Activated CD4-positive, alpha-beta T cell treated with anti-CD3 and anti-CD28 coated beads for 4 hours (primary cell): ENCODE results near the gene GINM1.

Experiments used
- DNase-seq, 2 donors: peaks; one replicate each; pipeline ENCODE4 v3.0.0-alpha.2; 2020

Gene GINM1

DNA sequence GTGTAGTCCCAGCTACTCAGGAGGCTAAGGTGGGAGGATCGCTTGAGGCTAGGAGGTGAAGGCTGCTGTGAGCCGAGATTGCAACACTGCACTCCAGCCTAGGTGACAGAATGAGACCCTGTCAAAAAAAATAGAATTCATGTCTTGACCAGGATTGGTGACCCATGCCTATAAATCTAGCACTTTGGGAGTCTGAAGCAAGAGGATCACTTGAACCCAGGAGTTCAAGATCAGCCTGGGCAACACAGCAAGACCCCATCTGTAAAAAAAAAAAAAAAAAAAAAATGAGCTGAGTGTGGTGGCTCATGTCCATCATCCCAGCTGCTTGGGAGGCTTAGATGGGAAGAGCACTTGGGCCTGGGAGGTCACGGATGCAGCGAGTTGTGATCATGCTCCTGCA lies 34.3 kb downstream of the GINM1 start:
- no peak for DNase-seq

DNA sequence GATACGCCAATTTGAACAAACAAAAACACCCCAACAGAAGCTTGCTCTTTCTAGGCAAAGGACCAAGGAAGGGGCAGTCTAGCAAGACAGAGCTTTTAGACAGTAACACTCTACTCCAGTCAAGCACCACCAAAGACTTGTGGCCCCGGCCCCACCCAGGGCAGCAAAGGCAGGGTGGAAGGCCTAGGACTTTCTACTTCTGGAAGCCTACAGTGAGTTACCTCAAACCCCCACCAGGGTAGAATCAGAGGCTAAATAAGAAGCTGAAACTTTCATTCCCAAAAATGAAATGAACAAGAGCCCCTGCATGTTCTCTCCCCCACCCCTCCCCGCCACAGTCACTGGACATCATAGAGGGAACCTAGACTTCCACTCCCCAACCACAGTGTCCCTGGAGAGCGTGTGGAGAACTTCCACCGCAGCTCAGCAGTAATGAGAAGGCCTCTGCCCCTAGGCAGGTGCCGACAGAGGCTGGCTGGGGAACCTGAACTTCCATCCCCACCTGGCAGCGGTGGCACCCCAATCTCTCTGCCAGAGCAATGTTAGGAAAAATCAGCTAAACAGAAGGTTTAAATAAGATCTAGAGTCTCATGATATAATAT lies 42.3 kb downstream of the GINM1 start:
- DNase-seq: no peak

DNA sequence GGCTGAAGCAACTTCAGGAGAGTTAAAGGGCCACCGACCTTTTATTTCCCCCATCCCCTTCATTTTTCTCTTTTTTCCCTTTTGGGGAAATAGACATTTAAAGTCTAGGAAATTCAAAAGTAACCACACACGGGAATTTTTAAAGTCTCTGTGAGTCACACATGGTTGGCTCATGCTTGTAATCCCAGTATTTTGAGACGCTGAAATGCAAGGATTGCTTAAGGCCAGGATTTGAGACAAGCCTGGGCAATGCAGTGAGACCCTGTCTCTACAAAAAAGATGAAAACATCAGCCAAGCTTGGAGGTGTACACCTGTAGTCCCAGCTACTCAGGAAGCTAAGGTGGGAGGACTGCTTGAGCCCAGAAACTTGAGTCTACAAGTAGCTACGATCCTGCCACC lies 48.2 kb downstream of the GINM1 start:
- DNase-seq: no peak

- no peak for DNase-seq
Measured at GRCh38 chr6:149615805-149616204, 49.6 kb downstream of the GINM1 start.

- DNase-seq: no peak
Measured at GRCh38 chr6:149627672-149628071, 61.5 kb downstream of the GINM1 start.

DNA sequence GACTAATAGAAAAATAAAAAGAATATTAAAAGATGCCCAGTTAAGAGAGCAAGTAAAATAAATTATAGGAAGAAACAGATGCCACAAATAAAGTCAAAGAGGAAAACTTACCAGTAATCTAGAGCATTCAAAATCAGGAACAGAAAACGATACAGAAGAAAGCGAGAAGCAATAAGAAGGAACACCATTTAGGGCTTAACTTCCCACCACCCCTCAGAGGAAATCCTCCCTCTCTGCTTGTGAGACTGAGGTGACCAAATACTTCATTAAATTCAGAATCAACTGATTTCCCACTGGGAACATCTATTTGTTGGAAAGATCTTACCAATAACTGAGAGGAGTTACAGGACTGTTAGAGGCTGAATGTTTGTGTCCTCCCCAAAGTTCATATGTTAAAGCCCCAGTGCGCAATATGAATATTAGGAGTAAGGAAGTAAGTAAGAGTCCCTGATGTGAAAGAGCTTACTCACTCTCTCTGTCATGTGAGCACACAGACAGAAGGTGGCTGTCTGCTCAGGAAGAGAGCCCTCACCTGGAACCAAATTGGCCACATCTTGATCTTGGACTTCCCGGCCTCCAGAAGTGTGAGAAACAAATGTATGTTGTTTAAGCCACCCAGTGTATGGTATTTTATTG lies 62.8 kb downstream of the GINM1 start:
- no peak for DNase-seq

- no peak for DNase-seq
Measured at GRCh38 chr6:149634315-149634714, 68.1 kb downstream of the GINM1 start.

GRCh38 chr6:149636124-149636523 lies 69.9 kb downstream of the GINM1 start:
- DNase-seq: no peak
